Measurements from ENCODE around the gene PTPN21. TPM values are rescaled to one million over a fixed set of nuclear protein-coding genes. Genes with fewer than 3 reads are reported as not detected.
"Not testable (repeated sequence)": the region's sequence is repeated elsewhere in the genome, so short reads cannot be mapped to it uniquely, and the experiment has no call there.

PTPN21 gene
- total and polyA plus RNA-seq, 2 donors (not counting 3 experiments of a cell fraction or from before 2014, with no cell fraction given) = 9.2 to 16.1 TPM

DNA sequence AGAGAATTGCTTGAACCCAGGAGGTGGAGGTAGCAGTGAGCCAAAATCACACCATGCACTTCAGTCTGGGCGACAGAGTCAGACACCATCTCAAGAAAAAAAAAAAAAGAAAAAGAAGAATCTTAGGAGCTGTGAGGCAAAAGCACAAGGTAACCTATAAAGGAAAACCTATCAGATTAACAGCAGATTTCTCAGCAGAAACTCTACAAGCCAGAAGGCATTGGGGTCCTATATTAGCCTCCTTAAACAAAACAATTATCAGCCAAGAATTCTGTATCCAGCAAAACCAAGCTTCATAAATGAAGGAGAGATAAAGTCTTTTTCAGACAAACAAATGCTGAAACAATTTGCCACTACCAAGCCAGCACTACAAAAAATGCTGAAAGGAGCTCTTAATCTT lies 24.9 kb downstream of the PTPN21 start:
- H3K36me3 ChIP-seq (ENCODE audit: control insufficient read depth in 2 of 2, extremely low read depth in 1 of 2, insufficient read depth in 2 of 2, low read length in 2 of 2); BruUV-seq (replicated peaks); H2AFZ ChIP-seq (ENCODE audit: low read depth, low read length); H3K9ac ChIP-seq (replicated peaks; ENCODE audit: extremely low read depth, insufficient read depth, low read length); DNase-seq (ENCODE audit: low read depth, low spot score); H3K4me1 ChIP-seq (ENCODE audit: control insufficient read depth, extremely low read depth, insufficient read depth, low read length); intact Hi-C loops (cut with micrococcal nuclease); POLR2A ChIA-PET; CTCF ChIA-PET; FAIRE-seq; H3K4me2 ChIP-seq (ENCODE audit: insufficient read depth, low read length); H3K9me1 ChIP-seq (replicated peaks; ENCODE audit: control insufficient read depth, extremely low read depth, insufficient read depth, low read length); H4K20me1 ChIP-seq (replicated peaks; ENCODE audit: control insufficient read depth, extremely low read depth, insufficient read depth, low read length); H3K27ac ChIP-seq (ENCODE audit: insufficient read depth, low read depth, low read length); dilution Hi-C loops (cut with MboI; ENCODE audit: extremely low pct_ligation_motif_present, low sequenced_read_pairs); H3K4me3 ChIP-seq (replicated peaks in 1 of 3; ENCODE audit: insufficient read depth in 1 of 3, low read depth in 1 of 3, low read length in 3 of 3); H3K9me3 ChIP-seq (replicated peaks; ENCODE audit: control insufficient read depth, insufficient read depth, low read length); H3K27me3 ChIP-seq (ENCODE audit: control insufficient read depth in 2 of 2, insufficient read depth in 2 of 2, low read length in 2 of 2): not testable (repeated sequence)
- H3K79me2 ChIP-seq (ENCODE audit: control insufficient read depth, insufficient read depth, low read length) = peaks cover 16% of the 10 kb centered on the region

DNA sequence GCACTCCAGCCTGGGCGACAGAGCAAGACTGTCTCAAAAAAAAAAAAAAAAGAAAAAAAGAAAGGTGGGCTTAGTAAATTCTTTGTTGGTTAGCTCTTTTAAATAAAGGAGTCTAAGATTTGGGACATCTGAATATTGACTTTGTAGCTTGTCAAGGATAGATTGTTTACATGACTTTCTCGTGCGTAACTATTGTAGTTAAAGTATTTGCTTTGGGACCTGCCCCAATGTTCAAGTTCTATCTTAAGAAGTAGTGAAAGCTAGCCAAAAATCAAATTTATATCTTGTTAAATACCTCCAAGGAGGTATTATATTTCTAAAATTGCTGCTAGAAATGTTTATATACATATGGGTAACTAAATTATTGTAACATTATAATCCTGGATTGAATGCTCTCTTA lies 32.4 kb downstream of the PTPN21 start:
- Histone ChIP-seq H3K9ac (replicated peaks; ENCODE audit: extremely low read depth, insufficient read depth, low read length) (no peak overlapping the region), H4K20me1 (replicated peaks; ENCODE audit: control insufficient read depth, extremely low read depth, insufficient read depth, low read length) (no peaks in the 10 kb centered on the region), H3K9me3 (replicated peaks; ENCODE audit: control insufficient read depth, insufficient read depth, low read length) (no peaks in the 10 kb centered on the region), H3K4me2 (ENCODE audit: insufficient read depth, low read length) (no peak overlapping the region), H3K36me3 (ENCODE audit: control insufficient read depth in 2 of 2, extremely low read depth in 1 of 2, insufficient read depth in 2 of 2, low read length in 2 of 2) (no peaks in the 10 kb centered on the region), H3K4me3 (replicated peaks in 1 of 3; ENCODE audit: insufficient read depth in 1 of 3, low read depth in 1 of 3, low read length in 3 of 3) (no peak overlapping the region), H2AFZ (ENCODE audit: low read depth, low read length) (no peak overlapping the region), H3K27ac (ENCODE audit: insufficient read depth, low read depth, low read length) (no peak overlapping the region), H3K27me3 (ENCODE audit: control insufficient read depth in 2 of 2, insufficient read depth in 2 of 2, low read length in 2 of 2) (no peaks in the 10 kb centered on the region), H3K9me1 (replicated peaks; ENCODE audit: control insufficient read depth, extremely low read depth, insufficient read depth, low read length) (peaks cover 2% of the 10 kb centered on the region), H3K79me2 (ENCODE audit: control insufficient read depth, insufficient read depth, low read length) (peaks cover 18% of the 10 kb centered on the region), H3K4me1 (ENCODE audit: control insufficient read depth, extremely low read depth, insufficient read depth, low read length) (no peaks in the 10 kb centered on the region)
- ChIA-PET POLR2A (no interaction called here), CTCF (no interaction called here)
- dilution Hi-C loops (cut with MboI; ENCODE audit: extremely low pct_ligation_motif_present, low sequenced_read_pairs) = no loop called here
- intact Hi-C loops (cut with micrococcal nuclease) = no loop called here
- FAIRE-seq = no peak
- BruUV-seq (replicated peaks) = no TSS peak
- DNase-seq (ENCODE audit: low read depth, low spot score) = no peak
- TF ChIP-seq, protein P1, sequence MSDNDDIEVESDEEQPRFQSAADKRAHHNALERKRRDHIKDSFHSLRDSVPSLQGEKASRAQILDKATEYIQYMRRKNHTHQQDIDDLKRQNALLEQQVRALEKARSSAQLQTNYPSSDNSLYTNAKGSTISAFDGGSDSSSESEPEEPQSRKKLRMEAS (IDR thresholded peaks at IDR 0.05; ENCODE audit: insufficient read depth, insufficient read length) = no peak
- TF ChIP-seq FOS (IDR thresholded peaks at IDR 0.05; ENCODE audit: borderline replicate concordance, insufficient read depth, low read length) (no peak), JUN (IDR thresholded peaks at IDR 0.05; ENCODE audit: borderline replicate concordance, insufficient read depth, insufficient read length, low read depth) (no peak), MYC (IDR thresholded peaks at IDR 0.05; ENCODE audit: low read depth, low read length) (no peak), EZH2 (IDR thresholded peaks at IDR 0.05; ENCODE audit: borderline replicate concordance, low read depth, low read length, severe bottlenecking) (no peak), POLR2A (IDR thresholded peaks at IDR 0.05; ENCODE audit: low read depth, low read length) (no peak), POLR2AphosphoS5 (IDR thresholded peaks at IDR 0.05; ENCODE audit: insufficient read depth, low read depth, low read length) (no peak), GATA2 (IDR thresholded peaks at IDR 0.05; ENCODE audit: insufficient read depth, insufficient read length, low read depth, low read length) (no peak)
- TF ChIP-seq, protein P2, sequence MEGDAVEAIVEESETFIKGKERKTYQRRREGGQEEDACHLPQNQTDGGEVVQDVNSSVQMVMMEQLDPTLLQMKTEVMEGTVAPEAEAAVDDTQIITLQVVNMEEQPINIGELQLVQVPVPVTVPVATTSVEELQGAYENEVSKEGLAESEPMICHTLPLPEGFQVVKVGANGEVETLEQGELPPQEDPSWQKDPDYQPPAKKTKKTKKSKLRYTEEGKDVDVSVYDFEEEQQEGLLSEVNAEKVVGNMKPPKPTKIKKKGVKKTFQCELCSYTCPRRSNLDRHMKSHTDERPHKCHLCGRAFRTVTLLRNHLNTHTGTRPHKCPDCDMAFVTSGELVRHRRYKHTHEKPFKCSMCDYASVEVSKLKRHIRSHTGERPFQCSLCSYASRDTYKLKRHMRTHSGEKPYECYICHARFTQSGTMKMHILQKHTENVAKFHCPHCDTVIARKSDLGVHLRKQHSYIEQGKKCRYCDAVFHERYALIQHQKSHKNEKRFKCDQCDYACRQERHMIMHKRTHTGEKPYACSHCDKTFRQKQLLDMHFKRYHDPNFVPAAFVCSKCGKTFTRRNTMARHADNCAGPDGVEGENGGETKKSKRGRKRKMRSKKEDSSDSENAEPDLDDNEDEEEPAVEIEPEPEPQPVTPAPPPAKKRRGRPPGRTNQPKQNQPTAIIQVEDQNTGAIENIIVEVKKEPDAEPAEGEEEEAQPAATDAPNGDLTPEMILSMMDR (IDR thresholded peaks at IDR 0.05; ENCODE audit: extremely low read depth in 1 of 2, insufficient read depth in 1 of 2, low read depth in 1 of 2, low read length in 2 of 2) = no peak

Data from endothelial cell of umbilical vein (primary cell).